HepG2 (cell line): ENCODE results near the gene ARHGAP23. TPM values are rescaled to one million over a fixed set of nuclear protein-coding genes. Genes with fewer than 3 reads are reported as not detected.

ENCODE experiments used
- ATAC-seq: fragments of 200-7000 bp; cut with Tn5 transposase; 3 replicates; pipeline ENCODE4 v1.9.1; 2020; ENCODE audit warnings: mild to moderate bottlenecking, moderate library complexity
- BruUV-seq: library from RNA; stranded (reverse); fragments of 400-500 nt; replicated peaks from 2 replicates; lab custom pipeline; 2021; lab: Mats Ljungman, UMichigan
- CTCF ChIA-PET: fragments of 300-600 bp; formaldehyde crosslinking; extraction: SDS; loops from one replicate; lab custom pipeline; 2021; ENCODE audit warnings: low total read pairs, inconsistent platforms, low intra/inter-chr PET ratio; lab: Yijun Ruan, JAX
- POLR2A ChIA-PET: fragments of 350-600 bp; sonication (Branson Sonifier 250); formaldehyde crosslinking; loops from one replicate; lab custom pipeline; 2020; ENCODE audit warnings: antibody characterized with exemption, inconsistent platforms; lab: Yijun Ruan, JAX
- DNase-seq: peaks from one replicate; pipeline ENCODE4 v3.0.0-alpha.2; 2015; ENCODE audit warnings: low spot score
- FAIRE-seq: peaks from 3 replicates; lab custom pipeline; 2011; peaks lifted over from hg19 to GRCh38; lab: Jason Lieb, UNC
- H2AFZ ChIP-seq: one replicate; pipeline ENCODE4 v1.6.1; 2011; ENCODE audit warnings: low read length, inconsistent platforms
- H3K27ac ChIP-seq: fragments of 300-600 bp; 3 replicates; pipeline ENCODE4 v1.8.0; 2011; ENCODE audit warnings: mixed run types, mild to moderate bottlenecking, mixed read lengths, low read length, inconsistent platforms; ENCODE audit not compliant: insufficient read depth; ENCODE audit errors: extremely low read length
- H3K27me3 ChIP-seq, 2 experiments: fragments of 200-600 bp in 1 of 2; 2 replicates in 1 of 2; 3 replicates in 1 of 2; pipeline versions ENCODE4 v1.6.0 to v1.8.0; 2011; ENCODE audit warnings: low read length in 2 of 2, mild to moderate bottlenecking in 2 of 2, moderate library complexity in 2 of 2, inconsistent platforms in 1 of 2; ENCODE audit not compliant: insufficient read depth in 2 of 2, control insufficient read depth in 1 of 2
- H3K36me3 ChIP-seq, 2 experiments: fragments of 200-600 bp in 1 of 2; replicated peaks in 1 of 2; 2 replicates in 1 of 2; 3 replicates in 1 of 2; pipeline versions ENCODE4 v1.5.1 to v1.8.0; 2011; ENCODE audit warnings: low read length in 2 of 2, inconsistent platforms in 1 of 2; ENCODE audit not compliant: insufficient read depth in 2 of 2, control insufficient read depth in 1 of 2
- H3K4me1 ChIP-seq: 2 replicates; pipeline ENCODE4 v1.5.1; 2012; ENCODE audit warnings: low read length, inconsistent platforms; ENCODE audit not compliant: insufficient read depth
- H3K4me2 ChIP-seq: 2 replicates; pipeline ENCODE4 v1.6.0; 2011; ENCODE audit warnings: low read depth, low read length, inconsistent platforms
- H3K4me3 ChIP-seq, 3 experiments: fragments of 200-600 bp in 1 of 3; sonication (generic), shearing (Covaris generic) in 1 of 3; replicated peaks in 1 of 3; 2 replicates each; pipeline ENCODE4 v1.5.1; 2011 to 2016; ENCODE audit warnings: low read length in 3 of 3, inconsistent platforms in 2 of 3, low read depth in 2 of 3, mild to moderate bottlenecking in 2 of 3, control low read depth in 1 of 3, mixed read lengths in 1 of 3; ENCODE audit not compliant: insufficient read depth in 1 of 3
- H3K79me2 ChIP-seq: one replicate; pipeline ENCODE4 v1.6.1; 2011; ENCODE audit warnings: low read length, inconsistent platforms; ENCODE audit not compliant: insufficient read depth
- H3K9ac ChIP-seq: 2 replicates; pipeline ENCODE4 v1.6.0; 2011; ENCODE audit warnings: mild to moderate bottlenecking, low read depth, low read length, inconsistent platforms; ENCODE audit not compliant: insufficient read depth
- H3K9me3 ChIP-seq: 2 replicates; pipeline ENCODE4 v1.5.1; 2012; ENCODE audit warnings: mild to moderate bottlenecking, low read length
- H4K20me1 ChIP-seq: 2 replicates; pipeline ENCODE4 v1.6.0; 2011; ENCODE audit warnings: inconsistent platforms, mild to moderate bottlenecking, low read length, moderate library complexity; ENCODE audit not compliant: insufficient read depth
- DMTF1 ChIP-seq: sonication (generic); formaldehyde crosslinking; IDR thresholded peaks from 2 replicates; pipeline ENCODE4 v1.4.0; 2020; ENCODE audit warnings: mild to moderate bottlenecking, missing genetic modification reagents
- ELF1 ChIP-seq: sonication (generic); formaldehyde crosslinking; IDR thresholded peaks from 2 replicates; pipeline ENCODE4 v1.4.0; 2020; ENCODE audit warnings: missing genetic modification reagents
- SOX6 ChIP-seq, 2 experiments: fragments of 450-650 bp in 1 of 2; sonication (generic) in 1 of 2; formaldehyde crosslinking in 1 of 2; IDR thresholded peaks; 2 replicates each; pipeline versions ENCODE4 v1.4.0 to v1.6.1; 2017 to 2020; ENCODE audit warnings: antibody characterized with exemption in 1 of 2, mild to moderate bottlenecking in 1 of 2, missing genetic modification reagents in 1 of 2
- ZNF550 ChIP-seq: sonication (generic); formaldehyde crosslinking; IDR thresholded peaks from 2 replicates; pipeline ENCODE4 v1.4.0; 2020; ENCODE audit warnings: mild to moderate bottlenecking, missing genetic modification reagents, borderline replicate concordance
- ZNF577 ChIP-seq: sonication (generic); formaldehyde crosslinking; IDR thresholded peaks from 2 replicates; pipeline ENCODE4 v1.4.0; 2020; ENCODE audit warnings: mild to moderate bottlenecking, low read depth, missing genetic modification reagents, borderline replicate concordance
- ZNF790 ChIP-seq: sonication (generic); formaldehyde crosslinking; IDR thresholded peaks from 2 replicates; pipeline ENCODE4 v1.8.0; 2022; ENCODE audit warnings: missing genetic modification reagents, mild to moderate bottlenecking, borderline replicate concordance
- WGBS: methylation state at CpG from one replicate; pipeline ENCODE4 v1.1.6; 2017; ENCODE audit warnings: low lambda C conversion rate; 5-methylcytosine and 5-hydroxymethylcytosine counted together
- in situ Hi-C: cut with HindIII; loops from 2 replicates; pipeline ENCODE4 v1.10.0; 2017; ENCODE audit warnings: low pct_unique_long_range_greater_than_20kb; ENCODE audit not compliant: extremely low pct_ligation_motif_present
- intact Hi-C: fragments of 100-400 bp; cut with micrococcal nuclease; formaldehyde crosslinking; loops from one replicate; pipeline ENCODE4 v1.10.0; 2022; ENCODE audit not compliant: unreplicated experiment
- polyA plus RNA-seq, 8 experiments: library from polyadenylated mRNA; depleted of rRNA in 3 of 8; stranded (reverse) in 7 of 8; unstranded in 1 of 8; fragments of >200 nt; fragmentation: Illumina TruSeq in 4 of 8; extraction: Trizol in 4 of 8; gene quantifications; 2 replicates each; pipeline versions ENCODE4 v1.2.1 to v1.2.3, GENCODE V29; 2011 to 2016; ENCODE audit warnings: low read depth in 4 of 8, missing spikeins in 1 of 8, mixed read lengths in 1 of 8; ENCODE audit not compliant: insufficient read depth in 1 of 8
- total RNA-seq, 5 experiments: library from RNA; depleted of rRNA; stranded (reverse); fragments of >200 nt; fragmentation: Illumina TruSeq; extraction: Trizol; gene quantifications; 2 replicates each; pipeline ENCODE4 v1.2.3, GENCODE V29; 2016; ENCODE audit warnings: low read depth in 1 of 5

Gene ARHGAP23
- total and polyA plus RNA-seq, 2 of the 13 experiments (the other 11 are each of a cell fraction or from before 2014, with no cell fraction given): 0.03 TPM; not detected in 1

GRCh38 chr17:38536661-38537060 is 108.4 kb downstream of the ARHGAP23 start (continued):
- no peak for TF ChIP-seq DMTF1
- no peak for TF ChIP-seq ZNF577 (CRISPR knock-in tag)
- no peak for TF ChIP-seq SOX6 (IDR thresholded peaks at IDR 0.05)
- no peak for TF ChIP-seq SOX6 (CRISPR knock-in tag; IDR thresholded peaks at IDR 0.05)
- no peak for TF ChIP-seq ELF1 (CRISPR knock-in tag)

GRCh38 chr17:38538906-38539305 is 110.6 kb downstream of the ARHGAP23 start:
- H3K4me2 ChIP-seq: no peak overlapping the region
- no peaks in the 10 kb centered on the region for H3K4me1 ChIP-seq
- no peak for ATAC-seq
- BruUV-seq: no TSS peak
- no peak for FAIRE-seq
- WGBS: 54% methylated on average over 9 of the region's 9 CpGs
- intact Hi-C loops: no loop called here
- H3K9ac ChIP-seq: no peak overlapping the region
- ChIA-PET CTCF (no interaction called here), POLR2A (no interaction called here)
- 0 out of 2 replicates have a peak, but pooled peaks have one; percentile 34 for TF ChIP-seq ZNF790 (CRISPR knock-in tag)
- TF ChIP-seq ZNF550 (CRISPR knock-in tag): no peak
- TF ChIP-seq, all 625 proteins: peak for 1
- Histone ChIP-seq H3K27me3 (peaks cover 11 to 50% of the 10 kb centered on the region in 2 experiments; a peak in 4 of 5 replicates), H3K36me3 (no peaks in the 10 kb centered on the region), H3K4me3 (no peak overlapping the region), H3K9me3 (no peaks in the 10 kb centered on the region), H3K27ac (no peak overlapping the region), H2AFZ (no peak overlapping the region), H3K79me2 (no peaks in the 10 kb centered on the region), H4K20me1 (no peaks in the 10 kb centered on the region; the same call in 1 of the 2 replicates)
- in situ Hi-C loops: no loop called here
- DNase-seq: no peak
